Kidney epithelial cell (primary cell): ENCODE measurements around the gene NID1. TPM values are rescaled to one million over a fixed set of nuclear protein-coding genes. Genes with fewer than 3 reads are reported as not detected.

Experiments
- DNase-seq: peaks from one replicate; pipeline ENCODE4 v3.0.0-alpha.2; 2010; ENCODE audit warnings: low read depth
- H3K27me3 ChIP-seq: 2 replicates; pipeline ENCODE4 v1.6.0; 2011; ENCODE audit warnings: low read length; ENCODE audit not compliant: control insufficient read depth, insufficient read depth
- H3K36me3 ChIP-seq: 2 replicates; pipeline ENCODE4 v1.5.1; 2011; ENCODE audit warnings: low read length; ENCODE audit not compliant: control insufficient read depth, insufficient read depth
- H3K4me3 ChIP-seq: 2 replicates; pipeline ENCODE4 v1.5.1; 2011; ENCODE audit warnings: low read depth, mild to moderate bottlenecking, control low read depth, low read length
- total RNA-seq: library from RNA; depleted of rRNA; stranded (reverse); fragments of >200 nt; gene quantifications from 2 replicates; pipeline ENCODE4 v1.2.3, GENCODE V29; 2015
- TF ChIP-seq, protein P1 (sequence below): IDR thresholded peaks from 2 replicates; pipeline ENCODE4 v1.5.1; 2011; ENCODE audit warnings: mild to moderate bottlenecking, moderate library complexity, low read length, control low read depth, inconsistent platforms; ENCODE audit not compliant: insufficient read depth, poor library complexity, severe bottlenecking

Gene NID1
- total RNA-seq, 1 donor from 2014 or later, result 21.2 TPM

DNA sequence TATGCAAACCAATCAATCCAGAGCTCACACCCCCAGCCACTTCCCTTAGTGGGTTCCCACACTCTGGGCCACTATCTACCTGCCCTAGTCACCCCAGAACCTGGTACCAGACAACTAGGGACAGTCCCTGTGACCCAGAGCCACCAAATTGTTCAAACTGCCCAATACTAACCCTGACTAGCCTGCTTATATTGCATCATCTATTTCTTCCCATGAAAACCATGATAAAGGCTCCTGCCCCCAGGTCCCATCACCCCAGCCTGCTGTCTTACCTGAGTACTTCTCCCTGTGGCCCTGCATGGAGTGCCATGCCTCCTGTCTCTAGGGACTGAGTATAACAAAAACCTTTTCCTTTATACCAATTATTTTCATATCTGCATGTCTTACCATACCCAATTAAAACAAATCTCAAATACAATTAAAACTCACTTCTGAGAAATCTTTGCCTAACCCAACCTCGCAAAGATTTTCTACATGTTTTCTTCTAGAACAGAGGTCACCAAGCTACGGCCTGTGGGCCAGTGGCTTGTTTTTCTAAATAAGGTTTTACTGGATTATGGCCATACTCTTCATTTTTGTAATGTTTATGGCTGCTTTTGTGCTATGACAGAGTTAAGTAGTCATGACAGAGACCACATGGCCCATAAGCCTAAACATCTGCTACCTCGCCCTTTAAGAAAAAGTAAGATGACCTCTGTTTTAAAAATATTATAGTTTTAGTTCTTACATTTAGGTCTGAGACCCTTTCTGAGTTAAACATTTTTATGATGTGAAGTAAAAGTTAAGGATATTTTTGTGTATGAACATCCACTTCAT, 31.0 kb upstream of the NID1 start:
- H3K4me3 ChIP-seq, result no peak overlapping the region
- TF ChIP-seq, protein P1, sequence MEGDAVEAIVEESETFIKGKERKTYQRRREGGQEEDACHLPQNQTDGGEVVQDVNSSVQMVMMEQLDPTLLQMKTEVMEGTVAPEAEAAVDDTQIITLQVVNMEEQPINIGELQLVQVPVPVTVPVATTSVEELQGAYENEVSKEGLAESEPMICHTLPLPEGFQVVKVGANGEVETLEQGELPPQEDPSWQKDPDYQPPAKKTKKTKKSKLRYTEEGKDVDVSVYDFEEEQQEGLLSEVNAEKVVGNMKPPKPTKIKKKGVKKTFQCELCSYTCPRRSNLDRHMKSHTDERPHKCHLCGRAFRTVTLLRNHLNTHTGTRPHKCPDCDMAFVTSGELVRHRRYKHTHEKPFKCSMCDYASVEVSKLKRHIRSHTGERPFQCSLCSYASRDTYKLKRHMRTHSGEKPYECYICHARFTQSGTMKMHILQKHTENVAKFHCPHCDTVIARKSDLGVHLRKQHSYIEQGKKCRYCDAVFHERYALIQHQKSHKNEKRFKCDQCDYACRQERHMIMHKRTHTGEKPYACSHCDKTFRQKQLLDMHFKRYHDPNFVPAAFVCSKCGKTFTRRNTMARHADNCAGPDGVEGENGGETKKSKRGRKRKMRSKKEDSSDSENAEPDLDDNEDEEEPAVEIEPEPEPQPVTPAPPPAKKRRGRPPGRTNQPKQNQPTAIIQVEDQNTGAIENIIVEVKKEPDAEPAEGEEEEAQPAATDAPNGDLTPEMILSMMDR, result no peak
- no peaks in the 10 kb centered on the region for H3K36me3 ChIP-seq
- no peak for DNase-seq
- no peaks in the 10 kb centered on the region for H3K27me3 ChIP-seq

DNA sequence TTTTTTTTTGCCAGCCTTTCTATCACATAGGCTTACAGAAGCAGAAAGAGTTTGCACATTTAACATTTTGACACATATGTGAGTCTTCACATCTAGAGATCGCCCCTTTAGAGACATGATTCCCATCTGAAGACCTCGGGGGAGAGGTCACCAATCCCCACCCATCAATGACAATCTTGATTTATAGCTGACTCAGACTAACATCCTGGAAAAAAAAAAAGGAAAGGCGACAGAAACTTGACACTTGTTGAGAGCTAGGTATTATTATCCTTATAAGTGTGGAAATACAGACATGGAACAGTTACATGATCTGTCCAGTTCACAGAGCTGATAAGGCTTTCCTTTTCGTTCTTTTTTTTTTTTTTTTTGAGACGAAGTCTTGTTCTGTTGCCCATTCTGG, 28.0 kb upstream of the NID1 start:
- TF ChIP-seq, protein P1, result no peak
- no peaks in the 10 kb centered on the region for H3K36me3 ChIP-seq

DNA sequence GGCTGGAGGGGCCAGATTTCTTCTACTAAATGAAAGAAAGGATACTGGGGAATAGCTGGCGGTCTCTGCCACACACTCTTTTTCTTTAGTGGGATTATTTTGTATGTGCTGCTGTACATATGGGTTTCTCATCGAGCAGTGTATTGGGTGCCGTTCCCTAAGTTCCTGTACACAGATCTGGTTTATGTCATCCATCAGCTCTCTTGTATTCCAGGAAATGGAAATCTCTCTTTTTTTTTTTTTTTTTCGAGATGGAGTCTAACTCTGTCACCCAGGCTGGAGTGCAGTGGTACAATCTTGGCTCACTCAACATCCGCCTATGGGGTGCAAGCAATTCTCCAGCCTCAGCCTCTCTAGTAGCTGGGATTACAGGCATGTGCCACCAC, 27.0 kb upstream of the NID1 start:
- Histone ChIP-seq H3K4me3 (no peak overlapping the region), H3K27me3 (no peaks in the 10 kb centered on the region), H3K36me3 (no peaks in the 10 kb centered on the region)
- DNase-seq, result no peak
- TF ChIP-seq, protein P1, result no peak

More for the DNA sequence above, 28.0 kb upstream of the NID1 start:
- Histone ChIP-seq H3K4me3 (no peak overlapping the region), H3K27me3 (no peaks in the 10 kb centered on the region)
- no peak for DNase-seq

DNA sequence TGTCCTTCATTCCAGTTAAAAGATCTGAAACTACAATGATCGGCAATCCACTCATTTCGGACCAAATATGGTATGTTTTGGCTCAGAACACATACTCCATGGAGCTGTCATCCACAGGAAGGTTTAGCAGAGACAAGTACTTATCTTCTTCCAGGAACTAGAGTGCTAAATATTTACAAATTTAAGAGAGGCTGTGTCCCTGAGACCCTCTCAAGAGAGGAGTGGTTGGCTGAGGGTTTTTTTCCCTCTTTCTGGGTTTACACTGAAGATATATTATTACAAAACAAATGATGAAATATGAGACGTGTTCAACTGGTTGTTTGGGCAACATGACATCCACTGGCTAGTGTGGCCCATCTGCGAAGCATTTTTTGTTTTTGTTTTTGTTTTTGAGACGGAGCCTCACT, 25.9 kb upstream of the NID1 start:
- Histone ChIP-seq H3K27me3 (no peaks in the 10 kb centered on the region), H3K36me3 (no peaks in the 10 kb centered on the region), H3K4me3 (no peak overlapping the region)
- TF ChIP-seq, protein P1, result no peak
- no peak for DNase-seq

DNA sequence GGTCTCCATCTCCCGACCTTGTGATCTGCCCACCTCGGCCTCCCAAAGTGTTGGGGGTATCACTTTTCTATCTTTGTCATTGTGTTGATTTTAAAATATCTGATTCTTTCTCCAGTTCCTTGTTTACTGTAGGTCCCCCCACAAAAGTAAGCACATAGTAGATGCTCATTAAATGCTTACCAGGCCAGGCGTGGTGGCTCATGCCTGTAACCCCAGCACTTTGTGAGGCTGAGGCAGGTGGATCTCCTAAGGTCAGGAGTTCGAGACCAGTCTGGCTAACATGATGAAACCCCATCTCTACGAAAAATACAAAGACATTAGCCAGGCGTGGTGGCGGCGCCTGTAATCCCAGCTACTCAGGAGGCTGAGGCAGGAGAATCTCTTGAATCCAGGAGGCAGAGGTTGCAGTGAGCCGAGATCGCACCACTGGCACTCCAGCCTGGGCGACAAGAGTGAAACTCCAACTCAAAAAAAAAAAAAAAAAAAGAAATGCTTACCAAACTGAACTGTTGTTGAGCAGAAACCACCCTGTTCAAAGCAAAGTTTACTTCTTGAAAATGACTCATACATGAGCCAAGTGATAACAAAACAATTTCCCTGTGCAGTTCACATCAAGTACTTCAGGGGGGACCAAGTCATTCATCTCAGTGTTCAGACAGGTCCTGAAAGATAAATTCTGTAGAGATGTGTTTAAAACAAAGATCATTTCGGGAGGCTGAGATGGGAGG, 24.3 kb upstream of the NID1 start:
- H3K36me3 ChIP-seq, result no peaks in the 10 kb centered on the region
- no peak overlapping the region for H3K4me3 ChIP-seq
- no peak for DNase-seq
- TF ChIP-seq, protein P1, result no peak
- no peaks in the 10 kb centered on the region for H3K27me3 ChIP-seq

DNA sequence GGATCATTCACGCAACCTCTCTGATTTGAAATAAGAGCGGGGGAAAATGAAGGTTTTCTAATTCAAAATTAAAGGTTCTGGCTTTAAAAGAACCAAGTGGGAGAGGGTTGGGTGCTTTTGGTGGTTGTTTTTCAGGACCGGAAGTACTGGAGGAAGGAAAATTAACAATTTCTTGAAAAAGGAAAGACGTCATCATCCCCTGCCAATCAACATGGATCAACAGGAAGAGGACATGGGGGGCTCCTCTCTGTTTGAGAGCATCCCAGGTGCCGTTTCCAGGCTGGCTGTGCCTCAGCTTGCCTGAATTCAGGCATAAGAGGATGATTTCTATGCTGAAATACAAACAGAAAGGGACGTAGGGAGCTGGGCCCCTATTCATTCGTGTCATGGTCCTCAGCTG, 21.6 kb upstream of the NID1 start:
- Histone ChIP-seq H3K4me3 (no peak overlapping the region), H3K36me3 (no peaks in the 10 kb centered on the region), H3K27me3 (no peaks in the 10 kb centered on the region)
- TF ChIP-seq, protein P1, result no peak
- DNase-seq, result no peak
